ENCODE data around the gene LYZL6.

DNA sequence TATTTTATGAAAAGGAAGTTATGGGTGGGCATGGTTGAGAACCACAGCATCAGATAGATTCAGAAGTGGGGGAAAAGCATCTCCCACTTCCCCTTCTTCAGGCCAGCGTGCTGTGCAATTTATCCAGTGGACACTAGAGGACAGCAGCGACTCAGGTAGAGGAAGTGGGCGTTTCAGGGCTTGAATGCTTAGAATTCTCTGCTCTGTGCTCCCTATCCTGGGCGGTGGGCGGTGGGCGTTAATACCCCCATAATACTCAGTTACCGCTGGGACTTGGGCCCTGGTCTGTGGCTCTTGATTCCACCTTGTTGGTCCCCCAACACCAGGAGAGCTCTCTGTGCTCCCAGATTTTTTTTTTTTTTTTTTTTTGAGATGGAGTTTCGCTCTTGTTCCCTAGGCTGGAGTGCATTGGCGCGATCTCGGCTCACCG is 3.7 kb upstream of the LYZL6 start:
- TF ChIP-seq, protein P1, sequence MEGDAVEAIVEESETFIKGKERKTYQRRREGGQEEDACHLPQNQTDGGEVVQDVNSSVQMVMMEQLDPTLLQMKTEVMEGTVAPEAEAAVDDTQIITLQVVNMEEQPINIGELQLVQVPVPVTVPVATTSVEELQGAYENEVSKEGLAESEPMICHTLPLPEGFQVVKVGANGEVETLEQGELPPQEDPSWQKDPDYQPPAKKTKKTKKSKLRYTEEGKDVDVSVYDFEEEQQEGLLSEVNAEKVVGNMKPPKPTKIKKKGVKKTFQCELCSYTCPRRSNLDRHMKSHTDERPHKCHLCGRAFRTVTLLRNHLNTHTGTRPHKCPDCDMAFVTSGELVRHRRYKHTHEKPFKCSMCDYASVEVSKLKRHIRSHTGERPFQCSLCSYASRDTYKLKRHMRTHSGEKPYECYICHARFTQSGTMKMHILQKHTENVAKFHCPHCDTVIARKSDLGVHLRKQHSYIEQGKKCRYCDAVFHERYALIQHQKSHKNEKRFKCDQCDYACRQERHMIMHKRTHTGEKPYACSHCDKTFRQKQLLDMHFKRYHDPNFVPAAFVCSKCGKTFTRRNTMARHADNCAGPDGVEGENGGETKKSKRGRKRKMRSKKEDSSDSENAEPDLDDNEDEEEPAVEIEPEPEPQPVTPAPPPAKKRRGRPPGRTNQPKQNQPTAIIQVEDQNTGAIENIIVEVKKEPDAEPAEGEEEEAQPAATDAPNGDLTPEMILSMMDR (IDR thresholded peaks at IDR 0.05 in 8 of 11, conservative IDR thresholded peaks at IDR 0.05 in 3 of 11), result peak; percentile 38 to 80 (median 71)
- TF ChIP-seq POLR2A (IDR thresholded peaks at IDR 0.05), result no peak
